Right ventricle myocardium inferior (tissue), 1 donor: Measurements from ENCODE around the gene SNRNP27. TPM values are rescaled to one million over a fixed set of nuclear protein-coding genes. Genes with fewer than 3 reads are reported as not detected.

ENCODE experiments used
- total RNA-seq: library from RNA; stranded (reverse); fragmentation: NEBNext Ultra II Directional; extraction: Animal tissue kit (Norgen Biotek cat#: 25700); gene quantifications from one replicate; pipeline ENCODE4 v1.2.1, GENCODE V29; 2021
- donor health status: DM: no; HTN: yes; CAD: no; lungs with severe emphysema.

SNRNP27 gene
- total RNA-seq, 1 donor from 2014 or later, result 58.3 TPM

Other genes with a start within 250 kb of the SNRNP27 start
- 27.5 TPM for gene ANXA4, start 151.8 kb upstream of the SNRNP27 start, total RNA-seq
- gene GMCL1, start 64.3 kb upstream of the SNRNP27 start, total RNA-seq, result 4.3 TPM
- gene MXD1, start 21.2 kb downstream of the SNRNP27 start, total RNA-seq, result 4.6 TPM
- 0.81 TPM for gene ASPRV1, start 67.7 kb downstream of the SNRNP27 start, total RNA-seq
- 203 TPM for gene PCBP1, start 193.5 kb downstream of the SNRNP27 start, total RNA-seq